GM19372 (cell line): ENCODE results near the gene PTCH2.
"Not testable (repeated sequence)": the region's sequence is repeated elsewhere in the genome, so short reads cannot be mapped to it uniquely, and the experiment has no call there.

Experiments
- ATAC-seq: cut with Tn5 transposase; IDR thresholded peaks from one replicate; pipeline ENCODE4 v1.9.1; 2021; ENCODE audit warnings: mild to moderate bottlenecking, low read depth, moderate library complexity; ENCODE audit not compliant: unreplicated experiment

PTCH2 gene

GRCh38 chr1:44821240-44821715, 21.8 kb downstream of the PTCH2 start:
- no peak for ATAC-seq

GRCh38 chr1:44820328-44821239, 22.5 kb downstream of the PTCH2 start:
- ATAC-seq = no peak

DNA sequence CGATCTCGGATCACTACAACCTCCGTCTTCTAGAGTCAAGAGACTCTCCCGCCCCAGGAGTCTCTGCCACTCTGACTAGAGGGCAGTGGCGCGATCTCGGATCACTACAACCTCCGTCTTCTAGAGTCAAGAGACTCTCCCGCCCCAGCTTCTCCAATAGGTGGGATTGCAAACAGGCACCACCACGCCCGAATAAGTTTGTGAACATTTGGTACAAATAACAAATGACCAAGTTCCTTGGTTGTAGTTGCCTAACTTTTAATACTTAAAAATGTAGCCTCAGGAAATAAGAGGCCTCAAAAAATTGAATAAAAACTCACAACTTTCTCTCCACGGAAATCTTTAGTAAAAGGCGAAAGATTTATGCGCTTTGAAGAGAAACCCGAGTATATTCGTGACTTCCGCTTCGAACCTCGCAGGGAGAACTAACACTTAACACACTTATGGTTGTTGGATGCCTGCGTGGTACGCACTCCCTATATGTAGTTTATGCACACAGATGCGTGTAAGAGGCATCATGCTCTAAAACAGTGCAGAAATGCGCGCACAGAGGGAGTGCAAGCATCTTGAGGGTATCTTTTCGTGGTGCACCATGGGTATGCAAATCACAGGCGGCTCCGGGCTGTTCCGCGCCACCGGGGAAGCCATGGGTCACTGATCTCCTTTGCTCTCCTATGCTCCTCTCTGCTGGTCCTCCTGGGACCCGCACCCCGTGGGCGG, 23.3 kb downstream of the PTCH2 start:
- ATAC-seq = peak; percentile 87

DNA sequence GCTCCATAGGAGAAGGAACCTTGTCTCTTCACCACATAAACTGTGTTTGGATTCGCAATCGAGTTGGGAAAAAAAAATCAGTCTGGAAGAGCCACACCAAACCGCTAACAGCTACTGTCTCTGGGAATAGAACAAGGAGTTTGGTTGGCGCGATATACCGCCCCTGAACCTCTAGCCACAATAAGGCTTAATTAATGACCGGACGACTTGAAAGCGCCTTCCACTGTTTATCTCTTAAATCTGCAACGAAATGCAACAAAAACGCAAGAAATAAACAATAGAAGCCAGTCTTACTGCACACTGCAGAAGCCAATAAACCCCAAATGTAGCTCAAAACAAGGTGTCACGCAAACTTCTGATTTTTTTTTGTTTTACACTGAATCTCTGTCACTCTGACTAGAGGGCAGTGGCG, 23.9 kb downstream of the PTCH2 start:
- no peak for ATAC-seq

- ATAC-seq = no peak
These were observed 25.1 kb downstream of the PTCH2 start for GRCh38 chr1:44817771-44818495.

GRCh38 chr1:44817307-44817706, 25.7 kb downstream of the PTCH2 start:
- no peak for ATAC-seq

DNA sequence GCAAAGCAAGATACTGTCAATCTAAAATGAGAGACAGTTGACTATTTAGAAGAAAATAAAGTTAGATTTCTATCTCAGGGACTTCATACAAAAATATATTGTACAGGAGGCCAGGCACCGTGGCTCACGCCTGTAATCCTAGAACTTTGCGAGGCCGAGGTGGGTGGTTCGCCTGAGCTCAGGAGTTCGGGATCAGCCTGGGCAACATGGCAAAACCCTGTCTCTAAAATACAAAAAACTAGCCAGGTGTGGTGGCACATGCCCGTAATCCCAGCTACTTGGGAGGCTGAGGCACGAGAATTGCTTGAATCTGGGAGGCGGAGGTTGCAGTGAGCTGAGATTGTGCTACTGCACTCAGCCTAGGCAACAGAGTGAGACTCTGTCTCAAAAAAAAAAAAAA, 27.1 kb downstream of the PTCH2 start:
- not testable (repeated sequence) for ATAC-seq

DNA sequence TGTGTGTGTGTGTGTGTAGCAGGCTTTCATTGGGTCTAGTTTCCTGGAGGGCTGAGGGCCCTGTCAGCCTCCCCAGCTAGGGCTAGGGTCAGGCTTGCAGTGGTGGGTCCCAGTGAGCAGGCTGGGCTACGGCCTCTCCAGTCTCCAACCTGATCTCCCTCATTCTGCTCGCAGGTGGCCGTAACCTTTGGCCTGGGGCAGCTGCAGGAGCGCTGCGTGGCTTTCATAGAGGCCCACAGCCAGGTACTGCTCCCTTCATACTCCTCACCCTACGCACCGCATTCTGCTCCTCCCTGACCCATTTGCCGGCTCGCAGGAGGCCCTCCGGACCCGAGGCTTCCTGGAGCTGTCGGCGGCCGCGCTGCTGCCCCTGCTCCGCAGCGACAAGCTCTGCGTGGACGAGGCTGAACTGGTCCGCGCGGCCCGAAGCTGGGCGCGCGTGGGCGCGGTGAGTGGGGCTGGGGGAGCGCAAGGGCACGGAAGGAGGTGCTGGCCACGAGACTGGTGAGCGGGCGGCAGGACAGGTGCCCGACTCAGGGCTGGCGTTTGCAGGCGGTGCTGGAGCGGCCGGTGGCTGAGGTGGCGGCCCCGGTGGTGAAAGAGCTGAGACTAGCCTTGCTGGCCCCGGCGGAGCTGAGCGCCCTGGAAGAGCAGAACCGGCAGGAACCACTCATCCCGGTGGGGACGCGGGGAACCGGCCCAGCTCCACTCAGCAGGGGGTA, 30.1 kb downstream of the PTCH2 start:
- no peak for ATAC-seq

DNA sequence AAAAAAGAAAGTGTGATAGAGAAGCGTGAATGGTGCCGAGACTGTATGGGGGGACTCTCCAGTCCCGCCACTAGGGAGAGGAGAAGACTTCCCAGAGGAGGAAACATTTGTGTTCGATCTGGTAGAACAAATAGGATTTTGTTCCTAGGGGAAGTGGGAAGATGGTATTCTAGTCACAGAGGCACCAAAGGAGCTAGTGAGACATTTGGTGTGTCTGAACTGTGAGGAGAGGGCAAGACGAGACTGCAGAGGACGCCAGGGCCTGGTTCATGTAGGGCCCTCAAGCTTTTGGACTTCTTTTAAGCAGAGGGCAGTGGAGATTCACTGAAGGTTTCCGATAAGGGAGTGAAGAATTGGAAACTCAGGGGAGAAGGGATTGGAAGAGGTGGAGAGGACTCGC, 31.8 kb downstream of the PTCH2 start:
- ATAC-seq = no peak

DNA sequence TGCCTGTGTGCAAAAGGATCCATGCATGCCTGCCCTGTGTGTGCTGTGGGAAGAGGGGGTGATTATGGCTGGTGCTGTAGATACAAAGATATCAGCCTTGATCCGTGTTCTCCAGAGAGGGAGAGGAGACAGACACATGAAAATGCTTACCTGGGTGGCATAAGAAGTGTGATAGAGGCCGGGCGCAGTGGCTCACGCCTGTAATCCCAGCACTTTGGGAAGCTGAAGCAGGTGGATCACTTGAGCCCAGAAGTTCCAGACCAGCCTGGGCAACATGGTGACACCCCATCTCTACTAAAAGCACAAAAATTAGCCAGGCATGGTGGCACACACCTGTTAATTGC, 32.3 kb downstream of the PTCH2 start:
- not testable (repeated sequence) for ATAC-seq

GRCh38 chr1:44810101-44810761, 32.8 kb downstream of the PTCH2 start:
- no peak for ATAC-seq

DNA sequence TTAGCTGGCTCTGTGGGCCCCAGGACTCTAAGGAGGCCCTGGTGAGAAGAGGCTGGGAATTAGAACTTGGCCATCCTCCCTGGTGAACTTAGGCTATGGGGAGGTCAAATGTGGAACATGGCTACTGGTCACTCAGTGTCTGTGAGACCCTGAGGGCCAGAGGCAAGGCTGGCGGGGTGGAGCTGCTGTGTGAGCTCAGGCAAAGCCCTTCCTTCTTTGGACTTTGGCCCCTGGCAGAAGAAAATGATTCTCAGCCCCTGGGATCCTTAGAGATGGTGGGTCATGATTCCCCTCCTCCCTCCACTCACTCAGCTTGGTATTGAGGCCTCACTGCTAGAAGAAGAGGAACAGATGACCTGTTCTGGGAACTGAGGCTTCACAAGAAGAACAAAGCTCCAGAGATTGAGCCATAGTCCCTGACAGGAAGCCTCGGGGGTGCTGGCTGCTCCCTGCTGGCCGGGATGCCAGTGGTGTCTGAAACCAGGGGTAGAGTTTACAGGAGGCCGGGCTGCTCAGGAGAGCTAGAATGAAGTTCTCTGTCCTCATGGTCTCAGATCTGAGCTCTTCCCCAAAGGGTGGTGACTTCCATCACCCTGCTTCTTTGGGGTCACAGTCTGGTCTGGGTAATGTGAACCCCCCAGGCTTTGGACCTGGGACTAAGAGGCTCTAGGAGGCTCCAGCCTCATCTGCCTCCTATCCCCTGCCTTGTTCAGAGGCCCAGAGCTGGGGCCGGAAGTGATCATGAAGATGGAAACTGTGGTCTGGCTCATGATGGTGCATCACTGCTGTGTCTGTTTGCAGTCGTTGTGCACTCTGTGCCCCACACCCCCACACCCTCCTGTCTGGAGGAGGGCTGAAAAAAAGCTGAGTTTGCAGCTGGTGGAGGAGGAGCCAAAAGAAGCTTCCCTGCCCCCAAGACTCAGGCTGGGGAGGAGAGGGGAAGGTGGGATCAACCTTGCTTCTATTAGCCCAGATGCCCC, 33.8 kb downstream of the PTCH2 start:
- ATAC-seq = peak; percentile 59

- ATAC-seq = no peak
These were observed 34.8 kb downstream of the PTCH2 start, which contains the start of gene BTBD19 for GRCh38 chr1:44808063-44808937. Gene BTBD19, plus strand, starts transcription at chr1:44808523. Its CDS starts 298 bp downstream, at chr1:44808821.

DNA sequence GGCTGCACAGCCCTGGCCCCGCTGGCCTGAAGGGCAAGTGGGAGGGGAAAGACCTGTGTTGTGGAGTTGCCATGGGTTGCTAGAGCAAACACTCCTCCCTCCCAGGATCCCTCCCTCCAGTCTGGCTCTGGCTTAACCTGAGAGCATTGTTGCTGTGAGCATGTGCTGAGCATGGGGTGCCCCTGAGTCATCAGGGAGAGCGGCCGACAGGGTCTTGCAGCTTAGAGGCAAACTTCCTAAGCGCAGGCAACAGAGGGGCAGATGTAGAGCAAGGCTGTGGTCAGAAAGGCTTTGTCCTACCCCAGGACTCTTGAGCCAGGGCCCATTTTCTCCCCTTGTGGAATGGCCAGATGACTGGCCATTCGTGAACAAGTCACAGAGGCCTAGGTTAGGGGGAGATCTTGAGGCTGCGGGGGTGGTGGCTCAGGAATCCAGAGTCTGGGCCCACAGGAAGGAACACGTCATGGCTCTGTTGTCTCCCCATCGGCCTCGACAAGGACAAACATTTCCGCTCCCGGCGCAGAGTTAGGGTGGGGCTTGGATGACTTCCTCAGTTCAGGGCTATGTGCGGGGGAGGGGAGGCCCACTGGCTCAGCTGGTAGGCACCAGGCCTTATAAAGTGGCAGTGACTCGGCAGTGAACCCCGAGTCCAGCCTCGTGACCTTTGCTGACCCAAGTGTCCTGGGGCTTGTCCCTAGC, 35.5 kb downstream of the PTCH2 start:
- ATAC-seq = no peak

- no peak for ATAC-seq
These were observed 36.2 kb downstream of the PTCH2 start, which contains the start of gene DYNLT4 for GRCh38 chr1:44806704-44807363. Gene DYNLT4, minus strand, starts transcription at chr1:44807351. Its CDS starts 683 bp downstream, at chr1:44806668.

- no peak for ATAC-seq
These were observed 36.9 kb downstream of the PTCH2 start for GRCh38 chr1:44806025-44806703.
